ENCODE results near the gene TBC1D10A.

DNA sequence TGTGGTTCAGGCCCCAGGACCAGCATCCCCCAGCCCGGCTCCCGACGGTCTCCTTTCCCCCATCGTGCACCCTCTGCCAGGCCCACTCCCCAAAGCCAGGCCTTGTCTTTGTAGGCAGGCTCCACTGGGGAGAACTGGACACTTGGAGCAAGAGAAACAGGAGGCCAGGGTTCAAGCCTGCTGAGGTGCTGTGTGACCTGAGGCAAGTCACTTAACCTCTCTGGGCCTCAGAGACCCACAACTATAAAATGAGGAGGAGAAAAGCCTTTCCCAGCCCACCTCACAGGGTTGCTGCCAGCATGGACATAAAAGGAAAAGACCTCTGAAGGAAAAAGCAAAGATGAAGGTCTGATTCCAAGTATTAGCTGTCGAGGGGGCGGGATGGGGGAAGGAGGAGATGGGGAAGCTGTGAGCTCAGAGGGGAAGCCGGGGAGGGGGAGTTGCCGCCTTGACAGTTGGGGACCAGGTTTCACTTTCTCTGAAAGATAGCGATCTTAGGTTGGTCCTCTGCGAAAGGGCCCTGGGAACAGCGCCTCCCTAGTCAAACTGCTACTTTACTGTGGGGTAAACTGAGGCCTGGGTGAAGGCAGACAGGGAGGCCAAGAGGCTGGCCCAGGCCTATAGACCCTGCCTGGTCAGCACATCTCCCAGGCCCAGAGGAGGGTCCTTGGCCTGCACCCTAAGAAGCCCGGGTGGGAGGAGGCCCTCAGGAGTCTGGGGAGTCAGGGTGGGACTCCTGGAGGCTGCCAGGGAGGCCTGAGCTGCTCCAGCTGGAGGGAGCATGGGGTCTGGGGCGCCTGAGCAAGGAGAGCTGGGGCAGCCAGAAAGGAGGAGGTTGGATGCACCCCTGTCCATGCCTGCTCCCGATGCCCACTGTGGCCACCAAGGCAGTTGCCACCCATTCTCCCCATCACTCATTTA lies 59.1 kb downstream of the TBC1D10A start:
- TF ChIP-seq, protein P1, sequence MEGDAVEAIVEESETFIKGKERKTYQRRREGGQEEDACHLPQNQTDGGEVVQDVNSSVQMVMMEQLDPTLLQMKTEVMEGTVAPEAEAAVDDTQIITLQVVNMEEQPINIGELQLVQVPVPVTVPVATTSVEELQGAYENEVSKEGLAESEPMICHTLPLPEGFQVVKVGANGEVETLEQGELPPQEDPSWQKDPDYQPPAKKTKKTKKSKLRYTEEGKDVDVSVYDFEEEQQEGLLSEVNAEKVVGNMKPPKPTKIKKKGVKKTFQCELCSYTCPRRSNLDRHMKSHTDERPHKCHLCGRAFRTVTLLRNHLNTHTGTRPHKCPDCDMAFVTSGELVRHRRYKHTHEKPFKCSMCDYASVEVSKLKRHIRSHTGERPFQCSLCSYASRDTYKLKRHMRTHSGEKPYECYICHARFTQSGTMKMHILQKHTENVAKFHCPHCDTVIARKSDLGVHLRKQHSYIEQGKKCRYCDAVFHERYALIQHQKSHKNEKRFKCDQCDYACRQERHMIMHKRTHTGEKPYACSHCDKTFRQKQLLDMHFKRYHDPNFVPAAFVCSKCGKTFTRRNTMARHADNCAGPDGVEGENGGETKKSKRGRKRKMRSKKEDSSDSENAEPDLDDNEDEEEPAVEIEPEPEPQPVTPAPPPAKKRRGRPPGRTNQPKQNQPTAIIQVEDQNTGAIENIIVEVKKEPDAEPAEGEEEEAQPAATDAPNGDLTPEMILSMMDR (IDR thresholded peaks at IDR 0.05) = no peak
- no peak for TF ChIP-seq POLR2A (IDR thresholded peaks at IDR 0.05)
- no peak for TF ChIP-seq EP300 (IDR thresholded peaks at IDR 0.05)
- no peak for TF ChIP-seq POLR2AphosphoS5 (IDR thresholded peaks at IDR 0.05)
